Stimulated activated CD4-positive, alpha-beta T cell treated with anti-CD3 and anti-CD28 coated beads, Interleukin-12 subunit alpha, Interleukin-12 subunit beta, amount 100 ng/mL, for 4 hours (primary cell): ENCODE data around the gene USP20.

Experiments
- DNase-seq: peaks from one replicate; pipeline ENCODE4 v3.0.0-alpha.2; 2020

The USP20 gene

DNA sequence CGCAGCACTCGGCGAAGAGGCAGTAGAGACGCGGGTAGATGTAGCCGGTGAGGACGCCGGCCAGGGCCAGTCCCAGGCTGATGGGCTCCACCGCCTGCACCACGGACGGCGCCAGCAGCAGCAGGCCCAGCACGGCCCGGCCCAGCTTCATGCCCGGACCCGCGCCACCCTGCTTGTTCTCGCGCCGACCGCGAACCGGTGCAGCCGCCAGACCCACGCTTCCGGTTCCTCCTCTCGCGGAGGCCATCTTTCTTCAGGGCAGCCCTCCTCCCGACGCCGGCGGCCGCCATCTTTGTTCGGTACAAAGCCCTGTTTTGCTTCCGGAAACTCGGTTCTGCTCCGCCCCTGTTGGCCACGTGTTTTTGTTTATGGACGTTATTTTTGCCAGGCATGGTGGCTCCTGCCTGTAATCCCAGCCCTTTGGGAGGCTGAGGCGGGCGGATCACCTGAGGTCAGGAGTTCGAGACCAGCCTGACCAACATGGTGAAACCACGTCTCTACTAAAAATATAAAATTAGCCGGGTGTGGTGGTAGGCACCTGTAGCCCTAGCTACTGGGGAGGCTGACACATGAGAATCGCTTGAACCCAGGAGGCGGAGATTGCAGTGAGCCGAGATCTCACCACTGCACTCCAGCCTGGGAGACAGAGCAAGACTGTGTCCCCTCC lies 11.2 kb upstream of the USP20 start, which contains the start of gene TOR1A:
TOR1A (minus strand) TSS at position 202 of the 667 bp plus-strand sequence; CDS start at position 151, 51 bp downstream.
- DNase-seq: peak; percentile 86

- no peak for DNase-seq
Observed at GRCh38 chr9:129826344-129826743, 8.9 kb upstream of the USP20 start.

DNA sequence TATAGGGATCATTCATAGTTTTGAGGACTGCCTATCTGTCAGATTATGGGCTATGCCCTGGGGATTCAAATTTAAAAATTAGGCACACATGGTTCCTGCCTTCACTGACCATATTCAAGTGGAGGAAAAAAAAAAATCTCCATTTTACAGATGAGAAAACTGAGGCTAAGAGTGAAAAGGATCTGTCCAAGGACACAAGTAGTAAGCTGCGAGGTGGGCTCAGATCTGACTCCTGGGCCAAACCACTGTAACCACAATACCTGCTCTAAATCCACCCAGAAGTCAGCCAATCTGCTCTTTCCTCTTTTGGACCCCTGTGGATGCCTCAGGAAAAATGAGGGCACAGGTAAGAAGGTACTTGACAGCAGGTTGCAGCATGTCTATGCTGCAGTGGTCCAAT lies 8.5 kb upstream of the USP20 start:
- DNase-seq: no peak

- DNase-seq: no peak
Observed at GRCh38 chr9:129828051-129828450, 7.2 kb upstream of the USP20 start.

DNA sequence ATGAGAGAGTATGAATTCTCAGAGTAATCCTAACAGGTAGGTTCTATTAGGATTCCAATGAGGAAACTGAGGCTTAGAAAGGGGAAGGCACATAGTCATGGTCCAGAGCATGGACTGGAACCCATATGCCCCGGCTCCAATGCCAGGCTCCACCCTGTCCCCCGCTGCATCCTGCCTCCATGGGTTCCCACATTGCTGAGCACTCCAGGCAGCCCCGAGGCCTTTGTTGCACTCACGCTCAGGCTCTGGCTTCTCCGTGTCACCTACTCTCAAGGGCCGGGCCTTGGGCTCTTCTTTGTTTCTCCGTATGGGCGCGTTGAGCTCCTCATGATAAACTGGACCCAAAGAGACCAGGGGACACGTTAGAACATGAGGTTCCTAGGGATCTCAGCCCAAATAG lies 6.3 kb upstream of the USP20 start:
- no peak for DNase-seq

GRCh38 chr9:129832982-129833381 lies 2.3 kb upstream of the USP20 start:
- no peak for DNase-seq

DNA sequence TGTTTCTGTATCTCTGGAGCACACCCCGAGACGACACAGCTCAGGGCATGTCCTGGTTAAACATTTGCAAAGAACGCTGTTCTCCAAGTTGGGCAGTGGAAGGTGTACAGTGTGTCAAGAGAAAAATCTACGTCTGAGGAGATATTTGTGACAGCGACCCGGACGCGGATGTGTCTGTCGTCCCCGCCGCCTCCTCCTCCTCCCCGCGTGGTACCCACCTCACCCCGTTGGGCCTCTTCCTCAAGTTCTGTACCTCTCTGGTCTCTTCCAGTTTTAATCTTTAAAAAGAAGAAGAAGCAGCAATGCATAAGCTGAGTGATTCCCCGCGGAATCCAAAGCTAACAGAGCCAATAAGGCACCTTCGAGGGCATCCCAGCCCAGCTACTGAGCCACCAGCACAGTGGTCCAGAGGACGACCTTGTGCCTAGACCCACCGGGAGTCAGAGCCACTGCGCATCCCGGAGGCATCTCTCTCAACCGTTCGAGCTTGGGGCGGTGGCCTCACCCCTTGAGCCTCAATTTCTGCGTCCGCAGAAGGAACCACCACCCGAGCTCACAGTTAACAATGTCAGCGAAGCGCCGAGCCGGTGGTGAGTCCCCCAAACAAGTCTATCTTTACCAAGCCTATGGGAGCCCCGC lies 650 bp upstream of the USP20 start:
- DNase-seq: no peak

DNA sequence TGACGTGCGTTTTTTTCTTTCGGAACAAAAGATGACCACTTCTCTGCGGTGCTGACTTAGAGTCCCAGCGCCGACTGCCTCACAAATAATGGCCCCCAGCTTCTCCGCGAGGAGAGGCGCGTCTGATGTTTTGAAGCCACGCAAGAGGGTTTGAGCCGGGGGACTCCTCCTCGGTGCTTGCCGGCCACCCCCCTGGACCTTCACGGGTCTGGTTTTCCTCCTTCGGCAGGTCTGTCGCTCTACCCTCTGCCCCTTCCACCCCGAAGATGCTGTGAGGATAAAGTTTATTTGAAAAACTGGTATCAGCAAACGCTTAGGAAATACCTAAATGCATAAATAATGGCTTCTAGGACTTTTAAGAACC lies 584 bp downstream of the USP20 start:
- DNase-seq: no peak

- DNase-seq: peak; percentile 43
Observed at GRCh38 chr9:129836311-129837007, 1.2 kb downstream of the USP20 start.

DNA sequence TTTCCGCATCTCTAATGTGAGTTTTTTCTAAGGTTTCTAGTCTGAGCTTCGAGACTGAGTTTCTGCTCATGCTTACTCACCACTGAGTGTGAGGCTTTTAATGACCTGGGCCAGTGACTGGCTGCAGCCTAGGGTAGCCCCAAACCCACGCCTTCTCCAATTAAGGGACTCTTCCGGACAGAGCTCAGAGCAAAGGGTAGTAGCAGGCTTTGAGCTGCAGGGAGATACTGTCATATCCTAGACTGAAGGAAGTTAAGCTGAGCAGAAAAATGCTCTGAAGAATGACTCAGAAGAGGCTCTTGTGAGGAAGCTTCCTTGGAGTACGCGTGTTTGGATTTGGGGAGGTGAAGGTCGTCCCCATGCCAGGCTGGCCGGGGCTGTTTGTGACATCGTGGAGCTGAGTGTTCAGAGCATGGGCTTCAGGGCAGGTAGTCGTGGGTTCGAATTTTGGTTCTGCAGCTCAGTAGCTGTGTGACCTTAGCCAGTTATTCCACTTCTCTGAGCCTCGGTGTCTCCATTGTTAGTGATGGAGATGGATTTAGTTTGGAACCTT lies 3.5 kb downstream of the USP20 start:
- DNase-seq: no peak

DNA sequence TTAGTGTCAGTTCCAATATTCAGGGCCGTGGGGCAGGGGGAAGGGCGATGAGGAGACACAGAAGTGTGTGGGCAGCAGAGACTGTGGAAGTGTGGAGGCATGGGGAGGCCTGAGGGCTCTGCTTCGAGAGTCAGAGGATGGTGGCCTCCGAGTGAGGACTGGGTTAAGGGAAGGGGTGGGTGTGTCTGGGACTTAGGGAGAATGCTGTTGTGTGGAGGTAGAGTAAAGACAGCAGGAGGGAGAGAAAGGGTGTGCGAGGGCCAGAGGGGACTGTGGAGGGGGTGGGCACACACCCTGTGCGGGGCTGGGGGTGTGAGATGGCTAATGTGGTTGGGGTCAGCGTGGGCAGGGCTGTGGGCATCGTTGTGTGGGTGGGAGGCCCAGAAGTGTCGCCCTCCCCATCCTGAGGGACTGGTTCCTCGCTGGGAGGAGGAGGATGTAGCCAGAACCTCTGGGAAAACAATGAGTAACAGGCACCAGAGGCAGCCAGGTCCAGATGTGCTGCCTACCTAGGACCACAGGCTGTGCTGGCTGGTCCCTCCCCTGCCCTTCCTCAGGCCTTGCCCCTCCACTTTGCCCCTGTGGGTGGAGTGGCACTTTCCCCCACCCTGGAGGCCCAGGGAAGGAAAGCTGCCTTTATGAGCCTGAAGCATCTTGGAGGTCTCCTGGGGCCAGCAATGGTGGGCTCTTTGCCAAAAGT lies 4.2 kb downstream of the USP20 start:
- DNase-seq: no peak

- DNase-seq: no peak
Observed at GRCh38 chr9:129840034-129840433, 4.8 kb downstream of the USP20 start.

DNA sequence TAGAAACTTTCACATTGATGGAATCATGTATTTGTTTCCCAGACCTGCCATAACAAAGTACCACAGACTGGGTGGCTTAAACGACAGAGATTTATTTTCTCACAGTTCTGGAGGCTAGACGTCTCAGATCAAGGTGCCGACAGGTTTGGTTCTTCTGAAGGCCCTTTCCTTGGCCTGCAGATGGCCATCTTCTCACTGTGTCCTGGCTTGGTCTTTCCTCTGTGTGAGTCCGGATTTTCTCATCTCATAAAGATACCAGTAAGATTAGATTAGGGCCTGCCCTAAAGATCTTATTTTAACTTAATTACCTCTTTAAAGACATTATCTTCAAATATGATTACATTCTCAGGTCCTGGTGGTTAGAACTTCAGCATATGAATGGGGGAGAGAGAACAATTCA lies 5.8 kb downstream of the USP20 start:
- DNase-seq: no peak

DNA sequence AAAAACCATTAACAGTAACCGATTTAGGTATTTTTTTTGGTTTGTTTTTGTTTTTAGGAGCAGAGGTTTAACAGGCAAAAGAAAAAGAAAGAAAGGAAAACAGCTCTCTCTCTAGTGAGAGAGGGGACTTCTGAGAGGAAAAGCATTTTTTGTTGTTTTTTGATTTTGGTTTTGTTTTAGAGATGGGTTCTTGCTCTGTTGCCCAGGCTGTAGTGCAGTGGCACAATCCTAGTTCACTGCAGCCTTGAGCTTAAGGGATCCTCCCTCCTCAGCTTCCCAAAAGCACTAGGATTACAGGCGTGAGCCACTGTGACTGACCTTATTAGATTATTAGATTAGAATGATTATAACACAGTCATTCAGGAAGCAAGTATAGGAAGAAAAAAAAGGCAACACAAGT lies 10.1 kb downstream of the USP20 start:
- no peak for DNase-seq

- DNase-seq: no peak
Observed at GRCh38 chr9:129848712-129849441, 13.6 kb downstream of the USP20 start.

DNA sequence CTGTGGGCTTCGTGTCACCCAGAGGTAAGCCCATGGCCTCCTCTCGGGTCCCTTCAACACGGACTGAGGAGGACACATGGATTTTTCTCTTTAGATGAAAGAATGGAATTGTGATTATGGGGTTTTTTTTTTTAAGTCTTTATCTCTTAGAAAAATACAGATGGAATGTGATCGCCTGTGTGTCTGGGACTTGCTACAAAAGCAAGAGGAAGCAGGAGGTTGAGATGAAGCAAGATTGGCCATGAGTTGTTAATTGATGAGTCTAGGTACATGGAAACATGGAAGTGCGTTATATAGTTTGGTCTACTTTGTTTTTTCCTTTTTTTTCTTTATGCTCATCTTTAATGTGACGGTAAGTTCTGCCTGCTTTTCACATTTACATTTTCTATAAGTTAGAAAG lies 14.6 kb downstream of the USP20 start:
- no peak for DNase-seq

- no peak for DNase-seq
Observed at GRCh38 chr9:129850821-129851550, 15.7 kb downstream of the USP20 start.

DNA sequence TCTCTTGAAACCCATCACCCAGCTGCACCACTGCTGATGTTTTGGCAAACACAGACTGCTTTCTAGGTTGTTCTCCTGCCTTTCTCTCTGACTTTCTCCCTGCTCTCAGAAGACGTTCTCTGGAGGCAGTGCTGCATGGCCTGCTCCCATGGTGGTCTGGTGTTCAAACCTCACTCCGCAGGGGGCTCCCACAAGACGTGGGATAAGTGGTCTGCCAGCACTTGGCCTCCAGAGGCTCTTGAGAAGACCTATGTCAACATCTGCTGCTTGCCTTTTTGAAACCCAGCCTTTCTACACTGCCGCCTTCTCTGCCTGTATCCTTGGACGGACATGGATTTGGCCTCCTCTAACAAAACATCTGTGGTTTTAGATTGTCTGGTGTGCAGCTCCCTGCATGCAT lies 16.6 kb downstream of the USP20 start:
- no peak for DNase-seq

DNA sequence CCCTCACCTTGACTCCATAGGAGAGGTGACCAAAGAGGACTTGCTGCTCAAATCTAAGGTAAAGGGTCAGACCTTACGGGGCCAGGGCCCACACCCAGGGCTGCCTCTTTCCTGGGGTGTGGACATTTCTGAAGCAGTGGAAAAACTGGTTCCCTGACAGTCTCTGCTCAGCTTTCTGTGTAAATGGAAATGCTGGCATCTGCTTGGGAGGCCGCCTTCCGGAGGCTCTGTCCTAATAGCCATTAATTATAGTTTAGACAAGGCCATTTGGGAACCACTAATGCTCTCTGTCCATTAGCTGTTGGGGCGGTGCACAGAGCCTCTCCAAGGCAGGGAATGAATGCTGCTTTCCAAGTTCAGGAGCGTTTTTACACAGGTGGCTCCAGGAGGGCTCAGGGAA lies 17.3 kb downstream of the USP20 start:
- no peak for DNase-seq

DNA sequence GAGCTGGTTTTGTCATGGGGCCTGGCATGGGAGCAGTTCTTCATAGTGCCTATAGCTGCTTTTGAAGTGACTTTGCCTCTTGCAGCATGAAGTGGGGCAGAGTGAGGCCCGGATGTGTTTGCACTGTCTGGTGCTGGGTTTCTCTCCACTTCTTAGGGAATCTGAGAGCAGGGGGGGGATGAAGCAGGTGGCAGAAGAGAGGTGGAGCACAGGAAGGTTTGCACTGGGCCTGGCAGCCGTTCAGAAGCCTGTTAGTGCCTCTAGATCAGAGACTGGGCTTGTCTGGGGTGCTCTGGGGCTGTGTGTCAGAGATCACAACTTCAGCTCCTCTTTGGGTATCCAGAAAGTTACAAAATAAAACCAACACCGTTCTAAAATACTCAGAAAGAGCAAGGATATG lies 18.4 kb downstream of the USP20 start:
- DNase-seq: no peak

DNA sequence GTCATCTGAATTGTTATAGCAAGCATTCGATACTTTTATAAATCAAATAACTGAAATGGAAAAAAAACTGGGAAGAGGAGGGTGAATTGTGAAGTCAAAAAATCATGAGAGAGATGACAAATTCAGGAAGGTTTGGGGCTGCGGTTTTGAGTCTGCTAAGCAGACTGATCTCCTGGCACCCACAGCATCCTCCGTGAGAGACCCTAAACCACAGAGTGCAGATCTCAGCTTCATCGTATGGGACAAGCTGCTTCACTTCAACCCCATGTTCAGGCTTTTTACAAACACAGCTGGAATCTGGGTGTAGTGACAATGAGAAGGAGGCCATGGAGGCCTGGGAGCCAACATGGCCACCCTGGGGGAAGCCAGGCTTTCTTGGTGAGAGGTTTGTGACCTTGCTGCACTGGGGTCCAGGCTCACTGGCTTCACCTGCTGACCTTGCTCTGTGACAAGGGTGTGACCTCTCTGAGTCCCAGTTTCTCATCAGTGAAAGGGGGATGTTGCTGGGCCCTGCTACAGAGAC lies 19.4 kb downstream of the USP20 start:
- no peak for DNase-seq

DNA sequence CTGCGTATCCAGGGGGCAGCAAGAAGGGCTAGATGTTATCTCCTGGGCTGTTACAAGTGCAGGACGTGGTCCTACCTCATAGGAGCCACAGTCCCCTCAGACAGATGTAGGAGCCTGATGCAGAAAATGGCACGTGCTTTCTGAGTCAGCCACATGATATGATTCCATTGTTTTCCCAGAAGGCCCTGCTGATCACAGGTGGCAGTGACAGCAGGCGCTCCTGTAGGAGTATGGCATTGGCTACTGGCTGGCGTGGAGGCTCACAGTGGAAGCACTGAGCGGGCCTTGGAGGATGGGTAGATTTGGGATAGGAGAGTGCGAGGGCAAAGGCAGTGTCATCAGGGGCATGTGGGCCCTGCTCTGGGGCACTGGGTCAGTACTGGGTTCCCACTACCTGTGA lies 21.9 kb downstream of the USP20 start:
- no peak for DNase-seq
